ENCODE results near the gene FAM222B.

- no peak for TF ChIP-seq POLR2AphosphoS5 (IDR thresholded peaks at IDR 0.05)
- no peak for TF ChIP-seq CTCF (IDR thresholded peaks at IDR 0.05)
- TF ChIP-seq POLR2A (IDR thresholded peaks at IDR 0.05) = no peak
- TF ChIP-seq EP300 (IDR thresholded peaks at IDR 0.05; ENCODE audit: low read depth) = no peak
Observed at GRCh38 chr17:28856028-28856574, 13.5 kb upstream of the FAM222B start.
